CD4-positive, alpha-beta T cell (primary cell): ENCODE measurements around the gene SPATA13. TPM values are rescaled to one million over a fixed set of nuclear protein-coding genes. Genes with fewer than 3 reads are reported as not detected.

ENCODE experiments used
- ATAC-seq: fragments of 200-7000 bp; cut with Tn5 transposase; one replicate; pipeline ENCODE4 v1.10.0; 2022; ENCODE audit warnings: mild to moderate bottlenecking; ENCODE audit not compliant: poor library complexity
- CTCF ChIA-PET: fragments of 350-600 bp; sonication (Branson Sonifier 250); formaldehyde crosslinking; loops from one replicate; lab custom pipeline; 2021; ENCODE audit warnings: antibody characterized with exemption, inconsistent platforms; lab: Charles Lee
- POLR2A ChIA-PET: fragments of 350-600 bp; sonication (Branson Sonifier 250); formaldehyde crosslinking; loops from one replicate; lab custom pipeline; 2021; ENCODE audit warnings: antibody characterized with exemption, inconsistent platforms; lab: Charles Lee
- DNase-seq, 14 experiments: peaks; one replicate each; pipeline ENCODE4 v3.0.0-alpha.2; 2013 to 2020; ENCODE audit warnings: mixed read lengths in 2 of 14
- H3K27ac ChIP-seq, 2 donors: one replicate each; pipeline versions ENCODE4 v1.5.1 to v1.7.0; 2013; ENCODE audit warnings: low read length in 2 of 2, low read depth in 1 of 2, mild to moderate bottlenecking in 1 of 2
- H3K27me3 ChIP-seq, 2 experiments: 1 replicate in 1 of 2; 2 replicates in 1 of 2; pipeline versions ENCODE4 v1.6.1 to v1.7.0; 2013; ENCODE audit warnings: low read length in 2 of 2, control low read depth in 1 of 2, mild to moderate bottlenecking in 1 of 2, moderate library complexity in 1 of 2; ENCODE audit not compliant: insufficient read depth in 2 of 2, control insufficient read depth in 1 of 2
- H3K36me3 ChIP-seq: one replicate; pipeline ENCODE4 v1.6.1; 2013; ENCODE audit warnings: low read length, control low read depth; ENCODE audit not compliant: insufficient read depth
- H3K4me1 ChIP-seq: one replicate; pipeline ENCODE4 v1.6.1; 2013; ENCODE audit warnings: low read length, control low read depth; ENCODE audit not compliant: insufficient read depth
- H3K4me3 ChIP-seq: one replicate; pipeline ENCODE4 v1.5.1; 2013; ENCODE audit warnings: mild to moderate bottlenecking, low read length, moderate library complexity
- H3K9me3 ChIP-seq, 2 experiments: 1 replicate in 1 of 2; 2 replicates in 1 of 2; pipeline versions ENCODE4 v1.6.1 to v1.7.0; 2013; ENCODE audit warnings: low read length in 2 of 2, mild to moderate bottlenecking in 2 of 2, control low read depth in 1 of 2, moderate library complexity in 1 of 2; ENCODE audit not compliant: control insufficient read depth in 1 of 2, insufficient read depth in 1 of 2
- H3K27ac Mint-ChIP-seq: one replicate; pipeline ENCODE4 v1.8.0; 2020; ENCODE audit warnings: mixed read lengths
- H3K27me3 Mint-ChIP-seq: one replicate; pipeline ENCODE4 v1.8.0; 2021; ENCODE audit warnings: mixed read lengths
- H3K36me3 Mint-ChIP-seq: one replicate; pipeline ENCODE4 v1.8.0; 2021; ENCODE audit warnings: low read depth, mixed read lengths
- H3K4me1 Mint-ChIP-seq: one replicate; pipeline ENCODE4 v1.8.0; 2021; ENCODE audit warnings: low read depth, mixed read lengths
- H3K4me3 Mint-ChIP-seq: one replicate; pipeline ENCODE4 v1.8.0; 2020; ENCODE audit warnings: mild to moderate bottlenecking, mixed read lengths
- H3K9me3 Mint-ChIP-seq: one replicate; pipeline ENCODE4 v1.8.0; 2020; ENCODE audit warnings: mixed read lengths
- CTCF ChIP-seq: fragments of 200-600 bp; IDR thresholded peaks from one replicate; pipeline ENCODE4 v1.8.0; 2022; ENCODE audit warnings: antibody characterized with exemption, mild to moderate bottlenecking
- intact Hi-C, 2 experiments: fragments of 100-400 bp; cut with DNase I in 1 of 2; cut with micrococcal nuclease in 1 of 2; formaldehyde crosslinking; loops; one replicate each; pipeline versions ENCODE4 v1.15.1 to v1.9.0; 2023 to 2025; cut with DNase I, micrococcal nuclease
- microRNA-seq: library from miRNA; unstranded; fragments of <30 nt; microRNA quantifications from one replicate; pipeline ENCODE4 v1.2.0, GENCODE V29; 2021; ENCODE audit warnings: borderline microRNAs expressed, borderline replicate concordance
- total RNA-seq, 174 experiments: library from RNA in 2 of 174; stranded (reverse) in 2 of 174; gene quantifications; one replicate each; pipeline ENCODE4 v1.2.3 and lab custom pipeline; 2021 to 2026

The SPATA13 gene
- total RNA-seq, 2 experiments from 2014 or later = 87.7 to 94.6 TPM

GRCh38 chr13:24353736-24354135 is 193.2 kb downstream of the SPATA13 start:
- Mint-ChIP-seq H3K27ac (no peak overlapping the region), H3K27me3 (no peaks in the 10 kb centered on the region), H3K36me3 (no peaks in the 10 kb centered on the region), H3K9me3 (no peaks in the 10 kb centered on the region), H3K4me3 (no peak overlapping the region), H3K4me1 (no peaks in the 10 kb centered on the region)
- ChIA-PET CTCF (no interaction called here), POLR2A (no interaction called here)
- Histone ChIP-seq H3K27me3 (no peaks in the 10 kb centered on the region), H3K4me1 (no peaks in the 10 kb centered on the region), H3K9me3 (no peaks in the 10 kb centered on the region), H3K27ac (no peak overlapping the region), H3K4me3 (no peak overlapping the region), H3K36me3 (no peaks in the 10 kb centered on the region)
- no peak for ATAC-seq
- intact Hi-C loops = no loop called here
- DNase-seq = no peak
- no peak for TF ChIP-seq CTCF

- no peaks in the 10 kb centered on the region for H3K9me3 ChIP-seq
- ChIA-PET POLR2A (no interaction called here), CTCF (no interaction called here)
- H3K4me3 Mint-ChIP-seq = no peak overlapping the region
- no peak overlapping the region for H3K27ac ChIP-seq
- H3K27me3 ChIP-seq = no peaks in the 10 kb centered on the region
- H3K27ac Mint-ChIP-seq = no peak overlapping the region
- H3K4me1 ChIP-seq = no peaks in the 10 kb centered on the region
- no peak for TF ChIP-seq CTCF
- H3K36me3 Mint-ChIP-seq = no peaks in the 10 kb centered on the region
- H3K4me1 Mint-ChIP-seq = no peaks in the 10 kb centered on the region
- ATAC-seq (no peak), DNase-seq (no peak)
- no peak overlapping the region for H3K4me3 ChIP-seq
- no peaks in the 10 kb centered on the region for H3K36me3 ChIP-seq
- no peaks in the 10 kb centered on the region for H3K9me3 Mint-ChIP-seq
- no peaks in the 10 kb centered on the region for H3K27me3 Mint-ChIP-seq
- intact Hi-C loops = no loop called here
Measured at GRCh38 chr13:24355103-24355502, 194.6 kb downstream of the SPATA13 start.

- Histone ChIP-seq H3K9me3 (no peaks in the 10 kb centered on the region), H3K36me3 (no peaks in the 10 kb centered on the region), H3K27me3 (no peaks in the 10 kb centered on the region), H3K4me3 (no peak overlapping the region), H3K4me1 (no peaks in the 10 kb centered on the region), H3K27ac (no peak overlapping the region)
- ATAC-seq (no peak), DNase-seq (no peak)
- no peaks in the 10 kb centered on the region for H3K4me1 Mint-ChIP-seq
- no peaks in the 10 kb centered on the region for H3K9me3 Mint-ChIP-seq
- ChIA-PET POLR2A (no interaction called here), CTCF (no interaction called here)
- no peak overlapping the region for H3K27ac Mint-ChIP-seq
- TF ChIP-seq CTCF = no peak
- no peaks in the 10 kb centered on the region for H3K27me3 Mint-ChIP-seq
- intact Hi-C loops = no loop called here
- H3K4me3 Mint-ChIP-seq = no peak overlapping the region
- H3K36me3 Mint-ChIP-seq = no peaks in the 10 kb centered on the region
Measured at GRCh38 chr13:24356270-24356669, 195.8 kb downstream of the SPATA13 start.

Small RNA genes lying within 50 kb of the gene (microRNA-seq; reads per million reads assigned to microRNA genes)
- not detected for gene MIR2276

Other genes with a start within 250 kb of the SPATA13 start
- gene C1QTNF9, start 148.9 kb downstream of the SPATA13 start, total RNA-seq = not detected